B cell (primary cell): ENCODE measurements around the gene RETN.

Experiments
- CTCF ChIP-seq: fragments of 200-600 bp; IDR thresholded peaks from one replicate; pipeline ENCODE4 v1.8.0; 2022; ENCODE audit warnings: antibody characterized with exemption, mild to moderate bottlenecking
- EZH2 ChIP-seq: IDR thresholded peaks from 2 replicates; pipeline ENCODE4 v1.6.1; 2012; ENCODE audit warnings: borderline replicate concordance, low read depth, mild to moderate bottlenecking, moderate library complexity, low read length; ENCODE audit not compliant: insufficient read depth, poor library complexity, severe bottlenecking

- TF ChIP-seq CTCF: no peak
- TF ChIP-seq EZH2: no peak
These were observed 25.8 kb upstream of the RETN start for GRCh38 chr19:7643031-7643415.
